Ishikawa (cell line): ENCODE measurements around the gene NRG3.

Experiments used
- EP300 ChIP-seq: IDR thresholded peaks from 2 replicates; pipeline ENCODE4 v1.6.1; 2012; ENCODE audit warnings: borderline replicate concordance
- TAF1 ChIP-seq: IDR thresholded peaks from 2 replicates; pipeline ENCODE4 v1.6.1; 2012; ENCODE audit warnings: low read depth, mild to moderate bottlenecking

DNA sequence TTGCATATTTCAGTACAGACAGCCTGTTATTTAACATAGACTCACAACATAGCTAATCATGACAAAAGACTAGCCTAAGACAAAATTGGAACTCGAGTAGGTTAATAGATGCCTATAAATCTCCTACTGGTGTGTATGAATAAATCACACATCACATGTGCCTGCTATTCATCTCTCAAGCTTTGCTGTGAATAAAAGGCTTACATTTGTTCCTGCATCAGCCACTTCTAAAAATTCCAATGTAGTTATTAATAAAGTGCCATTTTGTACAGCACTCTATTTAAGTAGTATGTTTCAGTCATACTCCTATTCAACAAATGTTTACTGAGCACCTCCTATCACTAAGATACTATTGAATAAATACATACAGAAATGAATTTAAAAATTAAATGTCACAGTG is 486.3 kb downstream of the NRG3 start:
- no peak for TF ChIP-seq EP300
- TF ChIP-seq TAF1 = no peak
